Activated CD8-positive, alpha-beta memory T cell treated with anti-CD3 and anti-CD28 coated beads, Interleukin-2, amount 50 U/mL, for 24 hours (primary cell): ENCODE measurements around the gene THAP4.

Experiments used
- DNase-seq: peaks from one replicate; pipeline ENCODE4 v3.0.0-alpha.2; 2020; ENCODE audit errors: extremely low read depth

The THAP4 gene

DNA sequence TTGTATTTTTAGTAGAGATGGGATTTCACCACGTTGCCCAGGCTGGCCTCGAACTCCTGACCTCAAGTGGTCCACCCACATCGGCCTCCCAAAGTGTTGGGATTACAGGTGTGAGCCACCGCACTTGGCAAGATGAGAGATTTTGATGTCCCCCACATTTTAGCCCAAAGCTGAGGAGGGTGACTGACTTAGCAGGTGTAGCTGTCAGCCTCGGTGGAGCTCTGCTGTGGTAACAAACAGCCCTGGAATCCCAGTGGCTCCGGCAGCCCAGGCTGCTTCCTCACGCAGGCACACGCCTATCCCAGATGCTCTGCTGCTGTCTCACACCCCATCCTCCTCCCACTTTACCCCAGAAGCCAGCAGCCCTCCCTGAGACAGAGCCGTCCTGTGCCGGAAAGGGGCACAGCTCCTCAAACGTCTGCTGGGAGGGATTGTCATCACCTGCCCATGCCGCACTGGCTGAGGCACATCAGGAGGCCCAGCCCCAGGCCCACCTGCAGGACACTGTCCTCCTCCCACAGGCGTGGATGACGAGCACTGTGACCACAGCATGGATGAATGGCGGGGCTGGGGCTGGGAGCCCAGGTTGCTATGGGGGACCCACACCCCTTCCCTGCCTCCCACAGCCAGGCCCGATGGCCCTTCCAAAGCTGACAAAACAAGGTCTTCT is 89.0 kb downstream of the THAP4 start:
- DNase-seq: no peak

DNA sequence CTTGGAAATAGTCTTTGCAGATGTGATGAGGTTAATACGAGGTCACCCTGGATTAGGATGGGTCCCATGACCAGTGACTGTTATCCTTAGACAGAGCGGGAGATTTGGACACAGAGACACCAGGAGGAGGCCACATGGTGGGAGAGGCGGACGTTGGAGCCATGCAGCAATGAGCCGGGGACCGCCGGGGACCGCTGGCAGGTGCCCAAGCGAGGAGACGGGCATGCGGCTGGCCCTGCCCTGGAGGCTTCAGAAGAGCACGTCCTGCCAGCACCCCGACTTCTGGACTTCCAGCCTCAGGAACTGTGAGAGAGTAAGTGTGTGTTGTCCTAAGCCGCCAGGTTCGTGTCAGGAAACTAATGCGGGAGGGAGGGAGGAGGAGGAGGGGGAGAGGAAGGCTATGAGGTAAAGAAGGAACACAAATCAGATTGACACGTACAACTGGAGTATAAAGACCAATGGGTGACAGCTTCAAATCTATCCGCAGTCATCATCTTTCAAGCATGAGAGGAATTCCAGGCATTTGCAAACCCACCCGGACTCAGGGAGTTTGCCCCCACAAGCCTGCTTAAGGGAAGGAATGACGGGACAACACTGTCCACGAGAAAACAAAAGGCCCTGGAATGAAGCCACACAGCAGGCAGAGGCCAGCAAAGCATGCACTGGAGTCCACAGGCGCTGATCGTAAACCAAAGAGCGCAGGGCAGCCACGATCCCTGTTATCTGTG is 90.0 kb downstream of the THAP4 start:
- no peak for DNase-seq

DNA sequence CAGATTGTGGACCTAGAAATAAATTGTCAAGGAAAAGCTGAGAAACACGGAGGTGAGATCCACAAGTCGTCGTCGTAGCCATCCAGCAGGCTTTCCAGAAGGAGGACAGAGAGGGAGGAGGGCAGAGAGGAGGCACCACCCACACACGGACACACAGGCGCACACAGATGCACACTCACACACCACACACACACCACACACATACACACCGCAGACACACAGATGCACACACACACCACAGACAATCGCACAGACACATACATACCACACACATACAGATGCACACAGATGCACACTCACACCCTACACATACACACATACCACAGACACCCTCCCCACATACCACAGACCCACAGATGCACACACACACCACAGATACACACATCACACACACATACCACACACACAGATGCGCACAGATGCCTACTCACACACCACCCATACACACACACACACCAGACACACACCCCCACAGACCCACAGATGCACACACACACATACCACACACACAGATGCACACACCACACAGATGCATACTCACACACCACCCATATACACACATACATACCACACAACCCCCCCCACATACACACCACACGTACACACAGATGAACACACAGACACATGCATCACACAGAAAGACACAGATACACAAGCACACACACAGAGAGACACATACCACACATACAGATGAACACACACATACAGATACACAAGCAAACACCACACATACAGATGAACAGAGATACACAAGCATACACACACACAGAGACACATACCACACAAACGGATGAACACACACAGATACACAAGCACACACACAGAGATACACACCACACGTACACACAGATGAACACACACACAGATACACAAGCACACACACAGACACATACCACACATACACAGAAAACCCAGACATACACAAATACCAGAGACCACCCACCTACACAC is 91.2 kb downstream of the THAP4 start:
- DNase-seq: no peak

DNA sequence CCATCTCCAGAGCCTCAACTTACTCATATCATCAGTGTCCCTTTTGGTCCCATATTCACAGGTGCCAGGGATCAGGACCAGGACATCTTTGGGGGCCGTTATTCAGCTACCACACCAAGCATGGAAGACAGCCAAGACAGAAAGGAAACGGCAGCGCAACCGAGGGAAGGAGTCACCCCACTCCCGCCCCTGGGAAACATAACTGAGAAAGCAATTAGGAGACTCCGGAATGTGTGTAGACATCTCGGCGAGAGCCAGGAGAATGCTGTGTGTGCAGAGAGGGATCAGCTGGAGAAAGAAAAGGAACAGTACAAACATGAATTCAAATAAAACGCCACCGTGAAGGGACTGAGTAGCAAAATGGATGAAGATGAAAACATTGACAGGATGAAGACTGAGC is 91.9 kb downstream of the THAP4 start:
- DNase-seq: no peak

DNA sequence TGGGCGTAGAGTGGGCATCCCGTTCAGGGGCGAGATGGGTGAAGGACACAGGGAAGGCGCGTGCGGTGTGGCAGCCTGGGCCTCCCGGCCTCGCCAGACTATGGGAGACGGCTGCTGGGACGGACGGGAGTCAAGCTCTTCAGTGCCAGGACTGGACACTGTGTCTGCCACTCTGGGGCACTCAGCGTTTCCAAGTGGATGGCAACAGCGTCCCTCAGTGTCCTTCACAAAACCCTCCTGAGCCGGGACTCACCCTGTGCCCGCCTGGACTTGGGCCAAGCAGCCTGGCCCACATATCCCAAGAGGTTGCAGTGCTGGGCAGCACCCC is 94.7 kb downstream of the THAP4 start:
- no peak for DNase-seq

DNA sequence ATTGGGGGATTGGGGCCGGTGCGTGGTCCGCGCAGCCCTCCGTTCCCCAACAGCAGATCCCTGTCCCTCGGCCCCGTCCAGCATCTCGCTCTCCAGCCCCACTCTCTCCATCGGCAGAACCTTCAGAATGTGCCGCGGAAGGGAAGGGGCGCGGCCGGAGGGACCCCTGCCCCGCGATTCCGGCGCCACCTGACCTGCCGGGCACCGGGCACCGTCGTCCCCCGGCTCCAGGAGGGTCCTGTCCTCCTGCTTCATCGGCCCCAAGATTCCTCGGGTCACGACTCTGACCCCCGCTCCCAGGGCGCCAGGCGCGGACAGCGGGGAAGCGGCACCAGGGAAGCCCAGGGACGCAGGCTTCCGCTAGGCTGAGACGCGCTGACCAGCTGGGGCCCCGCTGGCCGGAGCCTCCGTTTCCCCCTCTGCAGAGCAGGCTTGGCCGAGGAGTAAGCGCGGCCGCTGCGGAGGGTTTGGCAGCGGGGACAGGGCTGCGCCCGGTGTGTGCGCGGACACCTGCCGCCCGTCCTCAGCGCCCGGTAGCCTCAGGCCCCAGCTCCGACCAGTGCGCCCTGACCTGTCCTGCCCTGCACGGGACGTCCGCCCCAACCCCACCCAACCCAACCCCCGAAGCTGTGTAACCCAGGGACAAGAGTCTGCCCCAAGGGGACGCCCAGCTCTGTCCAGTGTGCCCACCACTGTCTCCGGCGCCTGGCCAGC is 95.2 kb downstream of the THAP4 start:
- no peak for DNase-seq

DNA sequence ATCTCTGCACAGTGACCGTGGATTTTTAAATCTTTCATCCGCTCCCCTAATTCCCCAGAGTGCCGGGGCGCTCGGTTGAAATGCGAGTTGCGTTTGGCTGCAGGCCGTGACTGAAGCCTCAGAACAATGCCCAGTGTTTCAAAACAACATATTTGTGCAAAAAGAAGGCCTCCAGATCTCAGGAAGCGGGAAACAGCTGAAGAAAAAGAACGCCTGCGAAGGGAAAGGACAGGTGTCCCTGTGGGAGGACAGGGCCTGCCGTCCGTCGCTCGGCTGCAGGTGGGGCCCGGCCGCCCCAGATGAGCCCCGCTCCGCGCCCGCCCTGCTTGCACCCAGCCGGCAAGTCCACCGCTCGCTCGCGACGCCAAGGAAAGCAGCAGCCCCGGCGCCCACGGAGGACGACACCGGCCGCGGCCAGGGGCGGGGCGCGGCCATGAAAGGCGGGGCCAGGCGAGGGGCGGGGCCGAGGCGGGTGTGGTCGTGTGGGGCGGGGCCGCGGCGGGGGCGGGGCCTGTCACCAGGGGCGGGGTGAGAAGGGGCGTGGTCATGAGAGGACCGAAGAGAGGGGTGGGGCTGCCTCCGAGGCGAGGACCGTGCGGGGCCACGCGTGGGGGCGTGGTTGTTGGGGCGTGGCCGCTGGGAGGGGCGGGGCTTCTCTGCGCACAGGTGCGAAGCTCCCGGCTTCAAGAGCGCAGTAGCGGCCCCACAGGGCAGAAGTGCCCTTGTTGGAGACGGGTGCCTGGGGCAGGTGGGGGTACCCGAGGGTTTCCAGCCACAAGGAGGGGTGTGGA is 96.0 kb downstream of the THAP4 start:
- DNase-seq: peak; percentile 32

DNA sequence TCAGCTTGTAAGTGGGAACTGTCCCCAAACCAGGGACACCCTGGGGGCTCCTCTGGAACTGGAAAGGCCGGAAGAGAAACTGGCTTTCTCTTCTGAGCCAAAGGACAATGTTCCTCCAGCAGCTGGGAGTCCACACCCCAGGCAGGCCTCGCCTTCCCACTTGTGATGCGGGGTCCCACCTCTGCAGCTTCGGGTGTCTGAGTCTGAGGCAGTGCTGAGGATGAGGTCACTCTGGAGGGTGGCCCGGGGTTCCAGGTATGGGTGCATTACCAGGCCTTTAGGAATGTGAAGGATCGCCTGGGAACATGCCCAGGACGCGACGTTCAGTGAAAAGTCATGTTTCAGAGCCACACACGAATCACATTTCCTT is 96.6 kb downstream of the THAP4 start:
- DNase-seq: no peak

DNA sequence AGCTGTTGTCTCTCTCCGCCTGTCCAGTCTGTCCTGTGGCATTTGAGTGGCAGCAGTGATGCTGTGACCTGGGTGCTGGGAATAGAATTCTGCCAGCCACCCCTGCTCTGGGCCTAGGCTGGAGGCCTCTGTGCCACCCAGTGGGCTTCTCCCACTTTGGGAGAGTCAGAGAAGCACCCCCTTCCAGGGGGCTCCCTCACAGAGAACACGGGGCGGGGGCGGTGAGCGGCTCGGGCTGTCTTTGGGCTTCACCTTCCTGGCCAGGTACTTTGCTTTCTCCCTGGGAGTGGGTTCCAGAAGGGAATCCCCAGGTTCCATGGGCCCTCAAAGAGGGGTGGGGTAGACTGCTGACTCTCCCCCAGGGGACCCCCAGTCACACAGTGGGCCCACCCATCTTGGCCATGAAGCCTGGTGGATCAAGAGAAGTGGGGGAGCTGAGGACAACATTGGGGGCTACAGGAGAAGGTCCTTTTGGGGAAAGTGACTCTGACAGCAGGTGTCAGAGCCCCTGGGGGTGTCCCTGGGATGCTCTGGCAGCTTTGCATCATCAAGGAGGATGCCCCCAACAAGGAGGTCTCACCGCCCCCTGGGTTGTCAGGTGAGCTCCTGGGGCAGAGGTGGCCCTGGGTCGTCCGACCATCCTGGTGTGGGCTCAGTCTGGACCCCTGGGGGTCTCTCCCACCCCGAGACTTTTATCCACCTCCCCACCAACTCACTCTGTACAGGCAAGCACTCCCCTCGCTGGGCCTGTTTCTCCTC is 97.2 kb downstream of the THAP4 start:
- no peak for DNase-seq

DNA sequence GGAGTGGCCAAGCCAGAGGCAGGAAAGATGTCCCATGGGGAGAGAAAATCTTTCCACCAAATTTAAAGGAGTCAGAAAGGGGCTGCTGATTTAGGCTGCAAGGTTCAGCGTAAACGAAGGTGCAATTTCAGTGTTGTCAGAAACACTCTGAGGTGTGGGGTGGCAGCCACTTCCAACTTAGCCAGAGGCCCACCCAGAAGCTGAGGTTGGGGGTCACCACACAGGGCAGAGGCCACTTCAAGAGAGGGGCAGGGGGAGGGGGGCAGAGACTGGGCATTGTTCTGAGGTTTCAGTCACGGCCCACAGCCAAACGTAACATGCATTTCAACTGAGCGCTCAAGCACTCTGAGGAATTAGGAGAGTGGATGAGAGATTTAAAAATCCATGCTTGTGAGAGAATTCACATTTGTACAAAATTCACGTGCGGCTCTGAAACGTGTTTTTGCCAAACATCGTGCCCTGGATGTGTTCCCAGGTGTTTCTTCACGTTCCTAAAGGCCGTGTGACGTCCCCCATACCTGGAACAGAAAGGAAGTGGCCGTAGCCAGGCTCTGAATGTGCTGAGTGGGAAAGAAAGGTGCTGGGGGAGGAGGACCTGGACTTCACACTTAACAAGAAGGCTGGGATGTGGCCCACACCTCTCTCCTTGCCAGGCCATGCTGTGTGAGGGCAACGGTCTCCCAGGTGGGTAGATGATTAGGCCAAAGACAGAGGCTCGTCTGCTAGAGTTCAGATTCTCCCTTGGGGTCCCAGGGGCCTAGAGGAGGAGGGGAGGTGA is 97.9 kb downstream of the THAP4 start:
- no peak for DNase-seq

DNA sequence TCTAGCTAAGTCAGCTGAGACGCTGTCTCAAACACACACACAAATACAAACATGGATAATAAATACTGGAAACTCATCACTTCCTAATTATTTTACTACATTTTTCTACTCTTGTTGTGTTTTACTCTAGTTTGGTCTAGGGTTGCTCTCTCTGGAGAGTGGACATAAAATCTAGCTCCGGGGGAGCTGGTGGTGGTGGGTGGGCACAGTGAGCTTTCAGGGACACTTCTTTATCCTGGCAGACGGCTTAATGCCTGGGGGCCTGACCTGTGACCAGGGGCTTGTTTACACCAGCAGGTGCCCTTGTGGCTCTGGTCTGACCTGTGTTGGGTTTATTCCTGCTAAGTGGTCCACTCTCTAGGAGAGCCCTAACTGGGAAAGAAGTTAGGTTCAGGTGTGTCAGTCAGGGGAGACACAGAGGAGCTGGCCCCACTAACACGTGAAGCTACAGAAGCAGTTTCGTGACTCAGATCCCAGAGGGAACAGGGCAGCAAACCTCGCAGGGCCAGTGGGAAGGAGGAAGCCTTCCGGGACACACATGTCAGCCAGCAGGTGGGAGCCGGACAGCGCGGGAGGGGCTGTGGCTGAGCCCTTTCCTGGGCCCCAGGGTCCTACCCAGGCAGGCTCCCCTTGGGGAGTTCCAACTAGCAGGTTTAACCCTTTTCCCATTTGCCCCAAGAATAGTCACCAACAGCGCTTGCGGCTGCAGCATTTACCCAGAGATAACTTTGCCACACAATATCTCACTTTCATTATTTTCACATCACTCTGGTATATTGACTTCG is 100.9 kb downstream of the THAP4 start:
- DNase-seq: no peak

DNA sequence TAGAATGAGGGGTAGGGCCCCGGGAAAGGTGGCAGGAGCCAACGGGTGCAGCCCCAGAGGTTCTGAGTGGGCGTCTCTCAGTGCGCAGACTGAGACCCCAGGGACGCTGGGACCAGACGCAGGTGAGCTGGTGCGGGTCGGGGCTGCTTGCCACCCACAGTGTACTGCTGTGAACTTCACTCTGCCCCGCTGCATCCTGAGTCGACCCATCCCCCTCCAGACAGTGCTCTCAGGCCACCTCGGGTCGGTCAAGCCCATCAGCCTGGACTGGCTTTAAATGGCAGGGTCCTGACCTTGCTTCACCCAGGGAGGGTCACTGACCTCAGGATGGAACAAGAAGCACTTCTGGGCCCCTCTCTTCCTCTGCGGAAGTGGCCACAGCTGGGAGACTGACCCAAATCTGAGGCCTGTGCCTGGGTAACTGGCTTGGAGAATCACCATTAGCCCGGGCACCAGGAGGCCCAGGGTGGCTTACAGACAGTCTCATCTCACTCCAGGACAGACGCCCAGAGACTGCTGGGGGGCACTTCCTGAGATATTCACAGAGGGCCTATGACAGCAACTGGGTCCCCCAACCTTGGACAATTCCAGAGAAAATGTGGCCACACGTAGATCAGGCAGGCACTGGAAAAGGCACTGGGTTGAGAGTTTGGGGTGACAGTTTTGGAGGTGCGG is 102.1 kb downstream of the THAP4 start:
- DNase-seq: no peak
